Choroid plexus epithelial cell (primary cell): ENCODE measurements around the gene CALY.
A peak's percentile ranks its signal among the peaks of the same experiment; 100 is the strongest.

Experiments
- DNase-seq: peaks from one replicate; pipeline ENCODE4 v3.0.0-alpha.2; 2010; ENCODE audit warnings: low read depth
- H3K4me3 ChIP-seq: 2 replicates; pipeline ENCODE4 v1.5.1; 2011; ENCODE audit warnings: low read depth, mild to moderate bottlenecking, control low read depth, low read length, moderate library complexity
- CTCF ChIP-seq: conservative IDR thresholded peaks from 2 replicates; pipeline ENCODE4 v1.5.1; 2011; ENCODE audit warnings: low read depth, mild to moderate bottlenecking, control low read depth, inconsistent platforms, low read length, moderate library complexity

Gene CALY

GRCh38 chr10:133308421-133309099, 28.1 kb downstream of the CALY start, which contains the start of the genes TUBGCP2 and ZNF511:
TSS of gene TUBGCP2 (minus strand) at chr10:133308872. CDS start at chr10:133302941, 5,931 bp downstream.
TSS of gene ZNF511 (plus strand) at chr10:133308914. CDS start at chr10:133308944, 30 bp downstream.
- peak; percentile 28 for TF ChIP-seq CTCF
- peak within 1 kb of the TSS; percentile 86 for H3K4me3 ChIP-seq
- DNase-seq: peak; percentile 79

- peak; percentile 82 for DNase-seq
- peak; percentile 87 for TF ChIP-seq CTCF
- H3K4me3 ChIP-seq: peak overlapping the region; percentile 86
These were observed 28.8 kb downstream of the CALY start for GRCh38 chr10:133307776-133308420.

GRCh38 chr10:133306941-133307379, 29.7 kb downstream of the CALY start:
- TF ChIP-seq CTCF: no peak
- H3K4me3 ChIP-seq: no peak overlapping the region
- DNase-seq: no peak

GRCh38 chr10:133306097-133306476, 30.6 kb downstream of the CALY start:
- no peak overlapping the region for H3K4me3 ChIP-seq
- no peak for TF ChIP-seq CTCF
- DNase-seq: no peak

GRCh38 chr10:133303206-133303605, 33.5 kb downstream of the CALY start:
- no peak overlapping the region for H3K4me3 ChIP-seq
- no peak for TF ChIP-seq CTCF
- no peak for DNase-seq

GRCh38 chr10:133302230-133302629, 34.5 kb downstream of the CALY start:
- TF ChIP-seq CTCF: no peak
- no peak overlapping the region for H3K4me3 ChIP-seq
- DNase-seq: no peak
